ENCODE measurements around the gene ABCG1. TPM values are rescaled to one million over a fixed set of nuclear protein-coding genes. Genes with fewer than 3 reads are reported as not detected.

Gene ABCG1
- total and polyA plus RNA-seq, 7 donors, result 6.0 to 19.3 (median 11.6) TPM

GRCh38 chr21:42288962-42289361 is 70.0 kb downstream of the ABCG1 start:
- WGBS, 2 donors, result 96 to 98% methylated on average over 5 of the region's 5 CpGs

GRCh38 chr21:42289926-42290325 is 71.0 kb downstream of the ABCG1 start:
- whole genome bisulfite sequencing, 2 donors, result 88 to 93% methylated on average over 18 of the region's 18 CpGs
- H3K27ac ChIP-seq, result no peak overlapping the region
- no peak for DNase-seq
- no peaks in the 10 kb centered on the region for H3K9me3 ChIP-seq
- peaks cover 11 to 68% (median 19%) of the 10 kb centered on the region in 4 donors for H3K36me3 ChIP-seq
- TF ChIP-seq CTCF (IDR thresholded peaks at IDR 0.05) (no peak), POLR2AphosphoS5 (IDR thresholded peaks at IDR 0.05) (peak in 1 of 4 donors; percentile 13), POLR2A (IDR thresholded peaks at IDR 0.05) (no peak), EP300 (IDR thresholded peaks at IDR 0.05) (no peak)
- intact Hi-C loops (cut with DNase I), result no loop called here
- H3K4me3 ChIP-seq, result no peak overlapping the region
- no peaks in the 10 kb centered on the region for H3K27me3 ChIP-seq
- H3K4me1 ChIP-seq, result no peaks in the 10 kb centered on the region

More at GRCh38 chr21:42288962-42289361, 70.0 kb downstream of the ABCG1 start:
- Histone ChIP-seq H3K36me3 (peaks cover 11 to 66% (median 18%) of the 10 kb centered on the region in 4 donors), H3K9me3 (no peaks in the 10 kb centered on the region), H3K4me1 (no peaks in the 10 kb centered on the region), H3K27me3 (no peaks in the 10 kb centered on the region), H3K4me3 (no peak overlapping the region), H3K27ac (no peak overlapping the region)
- no peak for TF ChIP-seq POLR2A (IDR thresholded peaks at IDR 0.05)
- TF ChIP-seq EP300 (IDR thresholded peaks at IDR 0.05), result no peak
- no peak for TF ChIP-seq CTCF (IDR thresholded peaks at IDR 0.05)
- no peak for TF ChIP-seq POLR2AphosphoS5 (IDR thresholded peaks at IDR 0.05)
- intact Hi-C loops (cut with DNase I), result no loop called here
- no peak for DNase-seq

GRCh38 chr21:42290505-42290904 is 71.6 kb downstream of the ABCG1 start:
- no peak overlapping the region for H3K27ac ChIP-seq
- intact Hi-C loops (cut with DNase I), result no loop called here

GRCh38 chr21:42291003-42291750 is 72.2 kb downstream of the ABCG1 start:
- intact Hi-C loops (cut with DNase I), result no loop called here
- TF ChIP-seq POLR2A (IDR thresholded peaks at IDR 0.05), result no peak
- no peak for TF ChIP-seq CTCF (IDR thresholded peaks at IDR 0.05)
- no peak for TF ChIP-seq POLR2AphosphoS5 (IDR thresholded peaks at IDR 0.05)
- no peak for TF ChIP-seq EP300 (IDR thresholded peaks at IDR 0.05)
- DNase-seq, result no peak
- no peaks in the 10 kb centered on the region for H3K27me3 ChIP-seq
- no peak overlapping the region for H3K27ac ChIP-seq
- 92 to 95% methylated on average over 35 of the region's 35 CpGs for WGBS, 2 donors
- H3K4me1 ChIP-seq, result no peaks in the 10 kb centered on the region
- no peaks in the 10 kb centered on the region for H3K9me3 ChIP-seq
- peaks cover 11 to 68% (median 18%) of the 10 kb centered on the region in 4 donors for H3K36me3 ChIP-seq
- H3K4me3 ChIP-seq, result no peak overlapping the region

More at GRCh38 chr21:42290505-42290904, 71.6 kb downstream of the ABCG1 start:
- Histone ChIP-seq H3K9me3 (no peaks in the 10 kb centered on the region), H3K36me3 (peaks cover 11 to 68% (median 16%) of the 10 kb centered on the region in 4 donors), H3K27me3 (no peaks in the 10 kb centered on the region), H3K4me3 (no peak overlapping the region), H3K4me1 (no peaks in the 10 kb centered on the region)
- 49 to 76% methylated on average over 3 of the region's 3 CpGs for WGBS, 2 donors
- no peak for TF ChIP-seq POLR2A (IDR thresholded peaks at IDR 0.05)
- TF ChIP-seq CTCF (IDR thresholded peaks at IDR 0.05), result no peak
- TF ChIP-seq EP300 (IDR thresholded peaks at IDR 0.05), result no peak
- TF ChIP-seq POLR2AphosphoS5 (IDR thresholded peaks at IDR 0.05), result no peak
- no peak for DNase-seq
